Panc1 (cell line): ENCODE data around the gene KRTAP5-9.
"Not testable (repeated sequence)": the region's sequence is repeated elsewhere in the genome, so short reads cannot be mapped to it uniquely, and the experiment has no call there.

ENCODE experiments used
- REST ChIP-seq, 2 experiments: IDR thresholded peaks; 2 replicates each; pipeline ENCODE4 v1.6.1; 2011 to 2012; ENCODE audit warnings: low read depth in 2 of 2, control low read depth in 1 of 2, low read length in 1 of 2, mild to moderate bottlenecking in 1 of 2, moderate library complexity in 1 of 2; ENCODE audit not compliant: insufficient read depth in 1 of 2
- SIN3A ChIP-seq: IDR thresholded peaks from 2 replicates; pipeline ENCODE4 v1.6.1; 2012; ENCODE audit warnings: low read depth, mild to moderate bottlenecking, low read length, moderate library complexity, borderline replicate concordance; ENCODE audit not compliant: insufficient read depth
- TF ChIP-seq, protein P1 (sequence below): fragments of 450-650 bp; IDR thresholded peaks from 2 replicates; pipeline ENCODE4 v1.5.1; 2017; ENCODE audit warnings: mild to moderate bottlenecking

GRCh38 chr11:71566626-71567599 lies 18.7 kb downstream of the KRTAP5-9 start:
- TF ChIP-seq, protein P1, sequence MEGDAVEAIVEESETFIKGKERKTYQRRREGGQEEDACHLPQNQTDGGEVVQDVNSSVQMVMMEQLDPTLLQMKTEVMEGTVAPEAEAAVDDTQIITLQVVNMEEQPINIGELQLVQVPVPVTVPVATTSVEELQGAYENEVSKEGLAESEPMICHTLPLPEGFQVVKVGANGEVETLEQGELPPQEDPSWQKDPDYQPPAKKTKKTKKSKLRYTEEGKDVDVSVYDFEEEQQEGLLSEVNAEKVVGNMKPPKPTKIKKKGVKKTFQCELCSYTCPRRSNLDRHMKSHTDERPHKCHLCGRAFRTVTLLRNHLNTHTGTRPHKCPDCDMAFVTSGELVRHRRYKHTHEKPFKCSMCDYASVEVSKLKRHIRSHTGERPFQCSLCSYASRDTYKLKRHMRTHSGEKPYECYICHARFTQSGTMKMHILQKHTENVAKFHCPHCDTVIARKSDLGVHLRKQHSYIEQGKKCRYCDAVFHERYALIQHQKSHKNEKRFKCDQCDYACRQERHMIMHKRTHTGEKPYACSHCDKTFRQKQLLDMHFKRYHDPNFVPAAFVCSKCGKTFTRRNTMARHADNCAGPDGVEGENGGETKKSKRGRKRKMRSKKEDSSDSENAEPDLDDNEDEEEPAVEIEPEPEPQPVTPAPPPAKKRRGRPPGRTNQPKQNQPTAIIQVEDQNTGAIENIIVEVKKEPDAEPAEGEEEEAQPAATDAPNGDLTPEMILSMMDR: not testable (repeated sequence)
- TF ChIP-seq REST (IDR thresholded peaks at IDR 0.05; ENCODE audit: insufficient read depth in 1 of 2, low read depth in 2 of 2, low read length in 1 of 2); SIN3A: not testable (repeated sequence)
